ENCODE results near the gene PTPRQ.

The PTPRQ gene

DNA sequence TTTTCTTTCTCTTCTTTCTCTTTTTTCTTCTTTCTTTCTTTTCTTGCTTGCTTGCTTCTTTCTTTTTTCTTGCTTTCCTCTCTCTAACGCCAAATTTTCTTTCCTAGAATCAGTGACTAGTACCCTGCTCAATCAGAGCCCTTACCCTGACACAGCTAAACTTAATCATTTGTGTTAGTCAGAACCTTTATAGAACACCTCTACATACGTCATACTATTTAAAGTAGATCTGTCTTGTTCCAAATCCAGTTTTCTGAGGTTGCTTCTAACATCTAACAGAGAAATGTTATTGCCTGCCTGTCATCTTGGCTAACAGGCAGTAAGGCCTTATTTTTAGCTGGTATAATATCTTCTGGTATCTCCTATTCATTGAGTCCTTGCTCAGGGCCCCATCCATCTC, 197.9 kb downstream of the PTPRQ start:
- Histone ChIP-seq H3K4me3 (no peak overlapping the region), H3K27me3 (no peaks in the 10 kb centered on the region), H3K36me3 (no peaks in the 10 kb centered on the region), H3K4me1 (no peaks in the 10 kb centered on the region), H3K27ac (no peak overlapping the region), H3K9me3 (no peaks in the 10 kb centered on the region)
- TF ChIP-seq, protein P1, sequence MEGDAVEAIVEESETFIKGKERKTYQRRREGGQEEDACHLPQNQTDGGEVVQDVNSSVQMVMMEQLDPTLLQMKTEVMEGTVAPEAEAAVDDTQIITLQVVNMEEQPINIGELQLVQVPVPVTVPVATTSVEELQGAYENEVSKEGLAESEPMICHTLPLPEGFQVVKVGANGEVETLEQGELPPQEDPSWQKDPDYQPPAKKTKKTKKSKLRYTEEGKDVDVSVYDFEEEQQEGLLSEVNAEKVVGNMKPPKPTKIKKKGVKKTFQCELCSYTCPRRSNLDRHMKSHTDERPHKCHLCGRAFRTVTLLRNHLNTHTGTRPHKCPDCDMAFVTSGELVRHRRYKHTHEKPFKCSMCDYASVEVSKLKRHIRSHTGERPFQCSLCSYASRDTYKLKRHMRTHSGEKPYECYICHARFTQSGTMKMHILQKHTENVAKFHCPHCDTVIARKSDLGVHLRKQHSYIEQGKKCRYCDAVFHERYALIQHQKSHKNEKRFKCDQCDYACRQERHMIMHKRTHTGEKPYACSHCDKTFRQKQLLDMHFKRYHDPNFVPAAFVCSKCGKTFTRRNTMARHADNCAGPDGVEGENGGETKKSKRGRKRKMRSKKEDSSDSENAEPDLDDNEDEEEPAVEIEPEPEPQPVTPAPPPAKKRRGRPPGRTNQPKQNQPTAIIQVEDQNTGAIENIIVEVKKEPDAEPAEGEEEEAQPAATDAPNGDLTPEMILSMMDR (IDR thresholded peaks at IDR 0.05): no peak
- intact Hi-C loops (cut with DNase I; ENCODE audit: low total_unique reads): no loop called here
- no peak for DNase-seq

DNA sequence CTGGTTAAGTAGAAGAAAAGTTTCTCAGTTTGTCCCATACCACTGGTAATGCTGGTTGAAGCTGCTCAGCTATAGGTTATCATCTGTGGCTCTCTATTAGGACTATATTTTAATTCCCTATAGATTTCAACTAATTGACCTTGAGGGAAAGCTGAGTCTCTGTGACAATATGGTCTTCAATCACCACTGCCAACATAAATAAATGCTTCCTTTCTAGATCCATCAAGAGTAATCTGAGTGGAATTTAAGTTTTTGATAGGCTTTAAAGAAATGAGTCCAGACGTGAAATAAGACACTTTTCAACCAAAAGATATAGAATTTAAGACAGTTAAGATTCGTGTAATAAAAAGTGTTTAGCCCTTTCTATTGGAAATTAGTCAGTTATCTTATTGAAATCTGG, 199.9 kb downstream of the PTPRQ start:
- no peaks in the 10 kb centered on the region for H3K4me1 ChIP-seq
- no peaks in the 10 kb centered on the region for H3K9me3 ChIP-seq
- intact Hi-C loops (cut with DNase I; ENCODE audit: low total_unique reads): no loop called here
- no peaks in the 10 kb centered on the region for H3K27me3 ChIP-seq
- TF ChIP-seq, protein P1 (IDR thresholded peaks at IDR 0.05): no peak
- no peak overlapping the region for H3K27ac ChIP-seq
- no peak overlapping the region for H3K4me3 ChIP-seq
- no peaks in the 10 kb centered on the region for H3K36me3 ChIP-seq
- DNase-seq: no peak

DNA sequence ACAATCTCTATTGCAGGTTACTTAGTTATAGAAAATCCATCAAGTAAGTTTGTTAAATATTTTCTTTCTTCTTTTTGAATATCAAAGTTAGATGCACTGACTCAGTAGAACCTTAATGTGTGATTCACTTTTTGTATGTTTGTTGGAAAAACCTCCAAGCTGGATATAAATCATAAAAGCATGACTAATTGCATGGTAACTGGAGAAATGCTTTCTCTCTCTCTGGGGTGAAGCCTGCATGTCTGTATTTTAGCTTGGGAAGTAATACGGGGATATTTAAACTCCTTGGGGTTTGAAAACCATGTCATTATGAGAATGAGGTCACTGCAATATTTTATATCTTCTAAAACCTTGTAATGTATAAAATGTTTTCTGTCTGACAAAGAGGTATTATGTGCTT, 204.8 kb downstream of the PTPRQ start:
- H3K9me3 ChIP-seq: no peaks in the 10 kb centered on the region
- no peak overlapping the region for H3K4me3 ChIP-seq
- intact Hi-C loops (cut with DNase I; ENCODE audit: low total_unique reads): no loop called here
- H3K4me1 ChIP-seq: no peaks in the 10 kb centered on the region
- H3K27ac ChIP-seq: no peak overlapping the region
- TF ChIP-seq, protein P1 (IDR thresholded peaks at IDR 0.05): no peak
- DNase-seq: no peak
- no peaks in the 10 kb centered on the region for H3K36me3 ChIP-seq
- H3K27me3 ChIP-seq: no peaks in the 10 kb centered on the region

DNA sequence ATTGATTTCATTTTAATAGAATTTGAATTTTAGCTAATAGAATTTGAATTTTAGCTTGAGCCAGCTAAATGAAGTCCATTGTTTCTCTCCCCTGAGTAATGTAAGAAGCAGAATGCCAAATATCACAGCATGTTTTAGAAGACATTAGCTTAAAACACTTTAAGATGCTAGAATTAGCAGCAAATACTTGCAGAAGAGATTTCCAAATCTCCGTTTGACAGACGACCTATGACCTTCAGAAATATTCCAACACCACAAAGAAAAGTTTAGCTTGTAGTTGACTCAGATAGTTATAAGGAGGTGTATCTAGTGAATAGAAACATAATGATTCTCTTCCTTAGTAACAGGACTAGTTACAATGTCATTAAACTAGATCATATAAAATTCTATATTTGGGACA, 211.7 kb downstream of the PTPRQ start:
- TF ChIP-seq, protein P1 (IDR thresholded peaks at IDR 0.05): no peak

DNA sequence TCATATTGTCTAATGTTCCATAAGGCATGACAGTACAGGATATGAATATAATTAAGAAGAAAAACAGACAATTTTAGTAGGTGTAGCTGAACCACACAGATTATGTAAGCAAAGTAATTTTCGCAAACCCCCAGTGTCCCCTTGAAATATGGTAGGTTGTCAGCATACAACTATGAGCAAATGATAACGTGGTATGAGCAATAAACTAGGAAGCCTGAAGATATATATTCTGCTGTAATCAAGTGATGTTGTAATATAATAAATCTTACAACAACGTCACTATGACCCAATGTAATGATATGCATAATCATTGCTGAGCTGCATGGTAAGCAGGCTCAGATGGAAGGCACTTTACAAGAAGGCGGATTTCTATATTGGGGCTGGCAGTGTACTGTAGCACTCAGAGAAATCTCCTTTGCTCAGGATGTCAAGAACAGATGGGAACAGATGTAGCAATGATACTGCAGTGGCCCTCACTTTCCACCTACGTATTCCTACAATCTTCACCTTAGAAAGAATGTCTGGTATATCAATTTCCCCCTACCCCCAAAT, 215.6 kb downstream of the PTPRQ start:
- H3K4me1 ChIP-seq: no peaks in the 10 kb centered on the region
- DNase-seq: no peak
- H3K36me3 ChIP-seq: no peaks in the 10 kb centered on the region
- intact Hi-C loops (cut with DNase I; ENCODE audit: low total_unique reads): no loop called here
- TF ChIP-seq, protein P1 (IDR thresholded peaks at IDR 0.05): no peak
- H3K4me3 ChIP-seq: no peak overlapping the region
- H3K9me3 ChIP-seq: no peaks in the 10 kb centered on the region
- no peak overlapping the region for H3K27ac ChIP-seq
- H3K27me3 ChIP-seq: no peaks in the 10 kb centered on the region

More for the DNA sequence above, 211.7 kb downstream of the PTPRQ start:
- intact Hi-C loops (cut with DNase I; ENCODE audit: low total_unique reads): no loop called here
- Histone ChIP-seq H3K4me1 (no peaks in the 10 kb centered on the region), H3K4me3 (no peak overlapping the region), H3K27ac (no peak overlapping the region), H3K9me3 (no peaks in the 10 kb centered on the region), H3K27me3 (no peaks in the 10 kb centered on the region), H3K36me3 (no peaks in the 10 kb centered on the region)
- DNase-seq: no peak

DNA sequence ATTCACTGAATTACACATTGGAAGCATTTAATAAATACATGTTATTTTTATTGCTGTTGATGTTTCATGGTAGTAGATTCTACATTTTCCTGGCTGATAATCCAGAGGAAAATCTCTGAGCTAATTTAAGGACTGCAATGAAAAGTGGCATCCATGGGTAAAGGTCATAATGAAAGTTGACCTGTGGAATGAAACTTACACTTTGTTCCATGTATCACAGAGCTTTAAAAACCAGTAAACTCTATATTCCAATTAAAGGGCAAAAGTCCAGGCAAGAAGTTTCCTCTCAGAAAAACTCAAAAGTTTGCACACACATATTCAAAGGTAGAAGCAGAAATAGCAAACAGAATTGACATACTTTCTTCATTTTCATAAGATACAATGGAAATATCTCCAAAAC, 218.6 kb downstream of the PTPRQ start:
- DNase-seq: no peak
- no peak overlapping the region for H3K27ac ChIP-seq
- H3K36me3 ChIP-seq: no peaks in the 10 kb centered on the region
- H3K4me3 ChIP-seq: no peak overlapping the region
- H3K9me3 ChIP-seq: no peaks in the 10 kb centered on the region
- intact Hi-C loops (cut with DNase I; ENCODE audit: low total_unique reads): no loop called here
- H3K27me3 ChIP-seq: no peaks in the 10 kb centered on the region
- TF ChIP-seq, protein P1 (IDR thresholded peaks at IDR 0.05): no peak
- no peaks in the 10 kb centered on the region for H3K4me1 ChIP-seq
